ENCODE data around the gene KCNIP4. TPM values are rescaled to one million over a fixed set of nuclear protein-coding genes. Genes with fewer than 3 reads are reported as not detected.

The KCNIP4 gene
- total and polyA plus RNA-seq, 8 donors: 0.05 TPM; not detected in 7

GRCh38 chr4:21097026-21097425 is 851.5 kb downstream of the KCNIP4 start:
- TF ChIP-seq CTCF (IDR thresholded peaks at IDR 0.05): no peak
- H3K9me3 ChIP-seq: no peaks in the 10 kb centered on the region
- no peaks in the 10 kb centered on the region for H3K36me3 ChIP-seq
- intact Hi-C loops (cut with DNase I): no loop called here
- no peaks in the 10 kb centered on the region for H3K27me3 ChIP-seq
- no peak overlapping the region for H3K4me3 ChIP-seq
- no peak overlapping the region for H3K27ac ChIP-seq
- ATAC-seq (no peak), FAIRE-seq (no peak), DNase-seq (no peak)
- no peaks in the 10 kb centered on the region for H3K4me1 ChIP-seq
- 0 to 49% methylated on average over 1 of the region's 1 CpG for WGBS, 2 donors

DNA sequence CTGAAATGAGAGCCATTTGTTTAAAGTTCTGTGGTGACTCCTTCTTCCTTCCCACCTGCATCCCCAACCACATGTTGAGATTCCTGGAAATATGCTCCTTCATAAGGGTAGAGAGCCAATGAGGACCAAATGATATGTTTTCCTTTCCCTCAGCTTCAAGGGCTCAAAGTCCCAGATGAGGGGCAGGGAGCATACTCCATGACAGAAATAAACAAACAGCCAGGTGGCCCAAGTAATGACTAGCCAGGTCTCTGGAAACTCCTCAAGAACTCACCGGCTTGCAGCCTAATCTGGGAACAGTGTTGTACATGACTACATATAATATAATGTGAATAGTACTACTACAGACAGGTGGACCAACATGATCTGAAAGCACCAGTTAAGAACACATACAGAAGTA is 856.0 kb downstream of the KCNIP4 start:
- Histone ChIP-seq H3K27me3 (no peaks in the 10 kb centered on the region), H3K36me3 (no peaks in the 10 kb centered on the region), H3K9me3 (no peaks in the 10 kb centered on the region), H3K4me3 (no peak overlapping the region), H3K4me1 (no peaks in the 10 kb centered on the region), H3K27ac (no peak overlapping the region)
- DNase-seq: no peak
- no peak for ATAC-seq
- intact Hi-C loops (cut with DNase I): no loop called here
- 69 to 90% methylated on average over 1 of the region's 1 CpG for WGBS, 2 donors
- FAIRE-seq: no peak
- TF ChIP-seq CTCF (IDR thresholded peaks at IDR 0.05): no peak

GRCh38 chr4:21090094-21090666 is 858.4 kb downstream of the KCNIP4 start:
- intact Hi-C loops (cut with DNase I): no loop called here
- WGBS, 2 donors: 32 to 39% methylated on average over 4 of the region's 4 CpGs
- DNase-seq (no peak), ATAC-seq (no peak), FAIRE-seq (no peak)
- no peaks in the 10 kb centered on the region for H3K9me3 ChIP-seq
- H3K27me3 ChIP-seq: no peaks in the 10 kb centered on the region
- H3K4me3 ChIP-seq: no peak overlapping the region
- no peaks in the 10 kb centered on the region for H3K36me3 ChIP-seq
- no peaks in the 10 kb centered on the region for H3K4me1 ChIP-seq
- no peak overlapping the region for H3K27ac ChIP-seq
- no peak for TF ChIP-seq CTCF (IDR thresholded peaks at IDR 0.05)

DNA sequence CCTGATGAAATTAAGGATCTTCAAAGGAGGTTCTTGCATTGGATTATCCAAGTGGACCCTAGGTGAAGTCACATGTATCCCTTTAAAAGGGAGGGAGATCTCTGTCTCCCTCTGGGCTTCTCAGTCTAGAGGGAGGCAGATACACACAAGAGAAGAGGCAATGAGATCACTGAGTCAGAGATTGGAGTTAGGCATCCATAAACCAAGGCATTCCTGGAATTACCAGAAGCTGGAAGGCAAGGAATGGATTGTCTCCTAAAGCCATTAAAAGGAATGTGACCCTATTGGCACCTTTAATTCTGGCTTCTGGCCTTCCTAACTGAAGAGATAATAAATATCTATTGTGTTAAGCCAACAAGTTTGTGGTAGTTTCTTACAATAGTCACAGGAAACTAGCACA is 865.2 kb downstream of the KCNIP4 start:
- H3K9me3 ChIP-seq: no peaks in the 10 kb centered on the region
- FAIRE-seq (no peak), ATAC-seq (no peak), DNase-seq (no peak)
- no peak for TF ChIP-seq CTCF (IDR thresholded peaks at IDR 0.05)
- H3K27ac ChIP-seq: no peak overlapping the region
- intact Hi-C loops (cut with DNase I): no loop called here
- H3K4me1 ChIP-seq: no peaks in the 10 kb centered on the region
- no peaks in the 10 kb centered on the region for H3K27me3 ChIP-seq
- H3K4me3 ChIP-seq: no peak overlapping the region
- no peaks in the 10 kb centered on the region for H3K36me3 ChIP-seq

DNA sequence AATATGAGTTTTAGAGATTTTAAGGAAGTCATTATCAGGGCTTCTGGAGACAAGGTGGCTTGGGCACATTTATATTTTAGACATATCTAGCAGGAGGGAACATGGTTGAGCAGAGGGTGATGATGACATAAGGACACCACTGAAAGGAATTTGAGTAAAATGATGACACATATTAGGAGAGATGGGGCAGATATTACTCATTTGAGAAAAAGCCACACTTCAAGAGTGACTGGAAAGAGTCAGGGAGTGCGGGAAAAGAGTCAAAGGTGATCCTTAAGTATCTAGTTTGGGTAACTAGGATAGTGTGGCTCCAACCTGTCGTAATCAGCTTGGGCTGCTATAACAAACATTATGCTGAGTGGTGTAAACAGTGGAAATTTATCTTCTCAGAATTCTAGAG is 870.6 kb downstream of the KCNIP4 start:
- DNase-seq (no peak), FAIRE-seq (no peak), ATAC-seq (no peak)
- no peaks in the 10 kb centered on the region for H3K9me3 ChIP-seq
- intact Hi-C loops (cut with DNase I): no loop called here
- H3K27ac ChIP-seq: no peak overlapping the region
- 50 to 53% methylated on average over 2 of the region's 2 CpGs for WGBS, 2 donors
- no peaks in the 10 kb centered on the region for H3K27me3 ChIP-seq
- no peaks in the 10 kb centered on the region for H3K4me1 ChIP-seq
- no peak for TF ChIP-seq CTCF (IDR thresholded peaks at IDR 0.05)
- H3K36me3 ChIP-seq: no peaks in the 10 kb centered on the region
- H3K4me3 ChIP-seq: no peak overlapping the region

Data from pancreas (tissue), 10 donors.